Erythroblast (primary cell): ENCODE results near the gene KRTAP1-4.
"Not testable (repeated sequence)": the region's sequence is repeated elsewhere in the genome, so short reads cannot be mapped to it uniquely, and the experiment has no call there.

ENCODE experiments used
- DNase-seq, 2 experiments: peaks; one replicate each; lab custom pipeline; 2025; lab: John Stamatoyannopoulos, UW
- GATA1 ChIP-seq: IDR thresholded peaks from 2 replicates; pipeline ENCODE4 v1.6.1; 2011; ENCODE audit warnings: low read depth, mild to moderate bottlenecking, control low read depth, low read length, moderate library complexity
- POLR2A ChIP-seq: IDR thresholded peaks from 2 replicates; pipeline ENCODE4 v1.6.1; 2011; ENCODE audit warnings: mild to moderate bottlenecking, low read length

Gene KRTAP1-4

DNA sequence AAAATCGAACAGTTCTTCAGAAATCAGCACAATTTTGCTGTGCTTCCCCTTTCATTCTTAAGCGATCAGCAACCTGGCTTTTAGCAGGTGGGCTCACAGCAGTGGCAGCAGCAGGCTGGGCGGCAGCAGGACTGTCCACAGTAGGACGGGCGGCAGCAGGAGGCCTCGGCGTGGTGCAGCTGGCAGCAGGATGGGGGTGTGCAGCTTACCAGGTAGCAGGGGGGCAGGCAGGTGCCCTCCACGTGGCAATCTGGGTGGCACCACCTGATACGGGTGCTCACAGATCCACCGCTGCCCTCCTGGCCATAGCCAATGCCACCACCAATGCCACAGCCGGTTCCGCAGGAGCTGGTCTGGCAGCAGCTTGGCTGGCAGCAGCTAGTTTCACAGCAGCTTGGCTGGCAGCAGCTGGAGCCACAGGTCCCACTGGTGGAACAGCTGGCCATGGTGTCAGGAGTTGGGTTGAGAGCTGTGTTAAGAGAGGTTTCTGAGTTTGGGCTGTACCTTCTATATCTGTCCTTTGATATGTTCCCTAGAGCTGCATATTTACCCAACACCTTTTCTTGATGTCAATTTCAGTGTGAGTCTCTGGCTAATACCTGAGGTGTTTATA is at the start of gene KRTAP1-4:
TSS of gene KRTAP1-4 (minus strand) at position 563 of the 613 bp plus-strand sequence. CDS start at position 446, 117 bp downstream.
- TF ChIP-seq POLR2A (no peak), GATA1 (no peak)

DNA sequence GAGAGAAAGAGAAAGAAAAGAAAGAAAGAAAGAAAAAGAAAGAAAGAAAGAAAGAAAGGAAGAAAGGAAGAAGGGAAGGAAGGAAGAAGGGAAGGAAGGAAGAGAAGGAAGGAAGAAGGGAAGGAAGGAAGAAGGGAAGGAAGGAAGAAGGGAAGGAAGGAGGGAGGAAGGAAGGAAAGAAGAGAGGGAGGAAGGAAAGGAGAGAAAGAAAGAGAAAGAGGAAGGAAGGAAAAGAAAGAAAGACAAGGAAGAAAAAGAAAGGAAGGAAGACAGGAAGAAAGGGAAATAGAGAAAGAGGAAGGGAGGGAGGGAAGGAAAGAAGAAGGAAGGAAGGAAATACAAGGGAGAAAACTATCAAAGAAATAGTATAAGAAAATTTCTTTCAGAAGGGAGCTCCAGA is 46.8 kb upstream of the KRTAP1-4 start:
- TF ChIP-seq GATA1 (no peak), POLR2A (no peak)
- DNase-seq: no peak

More for the DNA sequence above, at the start of gene KRTAP1-4:
- no peak for DNase-seq

GRCh38 chr17:41073676-41074075 is 43.7 kb upstream of the KRTAP1-4 start:
- TF ChIP-seq GATA1 (no peak), POLR2A (no peak)
- no peak for DNase-seq

- no peak for DNase-seq
- no peak for TF ChIP-seq POLR2A
- no peak for TF ChIP-seq GATA1
Observed at GRCh38 chr17:41071606-41072360, 41.8 kb upstream of the KRTAP1-4 start.

DNA sequence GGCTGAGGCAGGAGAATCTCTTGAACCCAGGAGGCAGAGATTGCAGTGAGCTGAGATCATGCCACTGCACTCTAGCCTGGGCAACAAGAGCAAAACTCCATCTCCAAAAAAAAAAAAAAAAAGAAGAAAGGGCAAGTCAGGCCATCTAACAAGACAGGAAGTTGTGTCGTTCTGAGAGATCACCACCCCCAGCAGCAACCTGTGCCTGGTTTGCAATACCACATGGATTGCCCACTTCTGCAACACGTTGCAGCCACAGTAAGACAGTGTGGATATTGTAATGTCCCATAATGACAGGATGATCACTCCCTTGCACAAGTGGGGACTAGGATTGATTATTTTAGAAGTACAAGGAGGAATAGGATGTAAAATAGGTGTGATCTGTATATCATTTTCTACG is 39.0 kb upstream of the KRTAP1-4 start:
- TF ChIP-seq GATA1 (no peak), POLR2A (no peak)
- DNase-seq: no peak

DNA sequence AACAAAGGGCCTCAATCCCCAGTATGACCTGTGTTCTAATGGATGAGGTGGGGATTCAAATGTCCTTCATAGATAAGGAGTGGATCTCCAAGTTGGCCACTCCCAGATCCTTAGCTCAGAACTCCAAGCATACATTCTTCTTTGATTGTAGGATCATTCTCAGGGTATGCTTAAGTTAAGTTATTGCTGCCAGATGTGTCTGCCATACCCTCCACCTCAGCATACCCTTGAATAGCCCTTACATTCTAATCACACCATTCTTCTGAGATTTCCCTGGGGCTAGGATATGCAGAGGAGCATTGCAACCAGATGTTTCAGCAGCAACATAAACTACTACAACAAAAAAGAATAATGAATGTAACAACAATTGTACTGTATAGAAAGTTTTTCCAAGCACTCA is 37.3 kb upstream of the KRTAP1-4 start:
- DNase-seq: no peak
- TF ChIP-seq GATA1 (no peak), POLR2A (no peak)

DNA sequence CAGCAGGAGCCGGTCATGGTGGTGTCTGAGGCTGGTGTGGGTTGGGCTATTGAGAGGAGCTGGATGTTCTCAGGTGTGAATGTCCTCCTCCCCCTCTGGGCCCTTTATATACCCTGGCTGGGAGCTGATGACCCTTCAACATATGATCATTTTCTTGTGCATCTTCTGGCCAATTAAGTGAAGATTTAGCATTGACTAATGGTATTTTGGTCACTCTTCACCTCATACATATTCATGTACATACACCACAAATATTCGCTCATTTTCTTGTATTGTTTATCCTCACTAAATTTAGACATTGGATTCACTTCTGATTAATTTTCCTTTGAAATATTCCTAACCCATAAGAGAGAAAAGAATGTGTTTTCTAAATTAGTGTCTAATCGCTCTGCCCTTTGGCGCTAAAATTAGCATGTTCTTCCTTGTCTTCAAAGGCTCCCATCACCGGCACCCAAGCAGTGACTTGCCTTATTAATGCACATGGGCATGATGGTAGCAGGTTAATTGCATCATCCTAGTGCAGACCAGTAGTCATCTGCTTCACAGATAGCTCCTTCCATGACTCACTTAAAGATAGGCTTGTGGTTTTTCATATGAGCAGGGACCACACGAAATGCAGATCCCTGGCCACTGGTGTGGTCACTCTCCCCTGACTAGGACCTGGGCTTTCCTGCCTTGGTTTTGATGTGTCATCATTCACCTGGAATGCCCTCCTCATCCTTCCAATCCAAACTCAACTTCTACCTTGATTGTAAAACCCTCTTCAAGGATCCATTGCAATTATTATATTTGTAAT is 36.0 kb upstream of the KRTAP1-4 start, which contains the start of gene KRTAP2-4:
TSS of gene KRTAP2-4 (minus strand) at position 51 of the 796 bp plus-strand sequence. CDS start at position 17, 34 bp downstream.
- TF ChIP-seq POLR2A: no peak
- TF ChIP-seq GATA1: no peak

DNA sequence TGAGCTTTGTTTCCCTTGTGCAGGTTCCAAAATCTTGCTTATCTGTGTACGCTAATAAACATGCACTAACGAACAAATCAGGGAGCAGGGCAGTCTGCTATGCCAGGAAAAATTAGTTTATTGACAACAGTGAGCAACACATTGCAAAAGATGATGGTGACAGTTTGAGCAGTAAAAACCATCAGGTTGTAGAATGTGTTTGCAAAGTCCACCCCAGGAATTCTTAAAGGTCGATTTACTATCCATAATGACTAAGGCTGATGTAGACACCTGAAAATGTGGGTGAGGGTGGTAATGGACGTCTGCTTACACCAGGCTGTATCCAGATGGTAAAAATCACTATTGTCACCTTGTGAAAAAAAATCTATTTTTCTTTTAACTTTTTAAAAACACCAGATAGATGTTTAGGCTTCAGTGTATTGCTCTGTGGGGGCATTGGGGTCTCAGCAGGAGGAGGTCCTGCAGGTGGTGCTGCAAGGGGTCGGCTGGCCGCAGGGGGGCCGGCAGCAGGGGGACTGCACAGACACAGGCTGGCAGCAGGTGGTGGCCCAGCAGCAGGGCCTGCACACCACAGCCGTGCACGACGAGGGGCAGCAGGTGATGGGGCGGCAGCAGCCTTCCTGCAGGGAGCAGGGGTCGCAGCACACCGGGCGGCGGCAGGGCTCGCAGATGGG is 35.2 kb upstream of the KRTAP1-4 start:
- DNase-seq: not testable (repeated sequence)

More for the DNA sequence above, 36.0 kb upstream of the KRTAP1-4 start, which contains the start of gene KRTAP2-4:
- peak in 1 of 2 experiments; percentile 25 for DNase-seq

DNA sequence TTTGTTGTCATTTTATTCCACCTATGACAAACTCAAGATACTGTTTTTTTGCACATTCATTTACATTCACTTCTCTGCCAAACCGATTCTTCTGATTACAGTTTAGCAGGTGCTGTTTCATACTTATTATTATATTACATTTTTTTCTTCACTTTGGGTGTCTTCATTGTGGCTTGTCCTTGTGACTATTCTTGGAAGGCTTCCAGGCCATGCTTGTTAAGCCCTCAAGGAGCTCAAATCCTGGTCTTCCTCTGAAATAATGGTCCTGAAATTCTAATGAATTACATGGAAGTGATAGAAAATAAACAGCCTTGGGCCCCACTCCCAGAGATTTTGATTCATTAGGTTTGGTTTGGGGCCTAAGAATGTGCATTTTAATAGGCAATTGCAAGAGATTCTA is 34.3 kb upstream of the KRTAP1-4 start:
- TF ChIP-seq GATA1: no peak
- TF ChIP-seq POLR2A: no peak
- DNase-seq: no peak

DNA sequence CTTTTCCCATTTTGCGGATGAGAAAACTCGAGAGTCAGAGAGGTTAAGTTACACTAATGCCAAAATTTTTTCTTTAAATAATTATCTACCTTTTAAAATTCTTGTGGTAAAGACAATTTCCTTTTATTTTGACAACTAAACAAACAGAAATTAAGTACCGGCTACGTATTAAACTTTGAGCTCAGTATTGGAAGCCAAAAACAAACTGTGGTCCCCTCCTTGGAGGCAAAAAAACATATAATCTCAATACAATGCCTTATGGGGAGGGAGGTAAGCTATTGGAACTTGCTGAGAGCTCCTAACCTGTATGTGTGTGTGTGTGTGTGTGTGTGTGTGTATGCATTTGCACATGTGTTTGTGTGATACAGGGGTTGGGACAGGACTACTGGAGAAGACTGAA is 33.5 kb upstream of the KRTAP1-4 start:
- DNase-seq: no peak

GRCh38 chr17:41061964-41062363 is 32.0 kb upstream of the KRTAP1-4 start:
- DNase-seq: no peak

More for the DNA sequence above, 33.5 kb upstream of the KRTAP1-4 start:
- TF ChIP-seq GATA1 (no peak), POLR2A (no peak)

DNA sequence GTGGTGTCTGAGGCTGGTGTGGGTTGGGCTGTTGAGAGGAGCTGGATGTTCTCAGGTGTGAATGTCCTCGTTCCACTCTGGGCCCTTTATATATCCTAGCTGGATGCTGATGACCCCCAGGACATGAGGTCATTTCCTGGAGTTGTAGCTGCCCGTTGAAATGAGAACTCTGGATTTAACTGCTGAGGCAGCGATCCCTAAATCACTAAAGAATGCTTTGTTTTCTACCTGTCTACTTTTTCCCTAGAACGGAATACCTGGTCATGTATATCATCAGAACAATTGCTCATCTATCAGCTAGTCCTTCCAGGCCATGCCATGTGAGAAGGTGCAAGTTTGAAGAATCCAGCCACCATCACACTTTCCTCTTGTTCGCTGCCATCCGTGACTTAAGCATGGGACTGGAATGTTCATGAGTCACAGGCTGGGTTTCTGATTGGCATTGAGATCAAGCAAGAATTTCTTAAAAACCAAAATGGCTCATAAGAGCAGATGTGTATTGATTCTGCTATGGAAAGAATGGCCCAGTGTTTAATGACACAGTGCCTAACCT is 30.1 kb upstream of the KRTAP1-4 start, which contains the start of gene KRTAP2-3:
TSS of gene KRTAP2-3 (minus strand) at position 63 of the 553 bp plus-strand sequence. CDS start 64 bp downstream, outside the sequence.
- no peak for TF ChIP-seq POLR2A
- no peak for TF ChIP-seq GATA1

More at GRCh38 chr17:41061964-41062363, 32.0 kb upstream of the KRTAP1-4 start:
- no peak for TF ChIP-seq POLR2A
- no peak for TF ChIP-seq GATA1

GRCh38 chr17:41059276-41060051 is 29.5 kb upstream of the KRTAP1-4 start:
- DNase-seq: not testable (repeated sequence)

More for the DNA sequence above, 30.1 kb upstream of the KRTAP1-4 start, which contains the start of gene KRTAP2-3:
- no peak for DNase-seq
